Endothelial cell of hepatic sinusoid (primary cell): ENCODE measurements around the gene VRK3.
"Not testable (repeated sequence)": the region's sequence is repeated elsewhere in the genome, so short reads cannot be mapped to it uniquely, and the experiment has no call there.

Source experiments
- in situ Hi-C: cut with HindIII; loops from 2 replicates; pipeline ENCODE4 v1.10.0; 2017; ENCODE audit warnings: low sequenced_read_pairs

The VRK3 gene

DNA sequence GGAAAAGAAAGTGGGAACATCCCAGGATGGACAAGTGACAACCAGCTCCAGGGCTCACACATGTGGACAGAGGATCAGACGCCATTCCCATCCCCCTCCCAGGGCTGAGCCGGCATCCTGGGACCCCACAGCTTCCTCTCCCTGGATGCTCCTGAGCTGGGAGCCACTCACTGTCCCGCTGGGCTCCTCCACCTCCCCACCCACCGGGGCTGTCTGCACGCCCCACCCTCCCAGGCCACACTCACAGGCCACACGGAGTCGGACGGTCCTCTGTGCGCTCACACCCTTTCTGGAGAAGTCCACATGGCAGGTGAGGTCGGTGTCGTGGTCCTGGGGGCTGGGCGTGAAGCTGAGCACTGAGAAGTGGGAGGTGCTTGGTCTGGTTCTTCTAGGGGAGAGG is 65.3 kb downstream of the VRK3 start:
- in situ Hi-C loops, result not testable (repeated sequence)

DNA sequence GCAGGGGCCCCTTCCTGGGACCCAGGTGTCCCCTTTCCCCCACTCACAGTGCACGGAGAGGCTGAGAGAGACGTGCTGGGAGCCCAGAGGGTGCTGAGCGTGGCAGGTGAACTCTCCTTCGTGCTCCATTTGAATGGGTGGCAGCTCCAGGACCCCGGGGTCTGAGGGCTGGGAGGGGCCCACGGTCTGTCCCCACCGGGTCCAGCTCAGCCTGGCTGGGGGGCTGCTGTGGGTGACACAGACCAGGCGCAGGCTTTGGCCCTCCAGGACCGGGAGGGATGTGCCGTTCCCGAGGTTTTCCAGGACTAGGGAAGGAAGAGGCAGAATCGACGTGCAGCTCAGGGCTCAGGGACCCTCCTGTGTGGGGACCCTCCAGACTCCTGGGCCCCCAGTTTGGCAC is 66.6 kb downstream of the VRK3 start:
- in situ Hi-C loops, result not testable (repeated sequence)

GRCh38 chr19:49958144-49958543 is 67.0 kb downstream of the VRK3 start:
- in situ Hi-C loops, result not testable (repeated sequence)

GRCh38 chr19:49957262-49957915 is 67.8 kb downstream of the VRK3 start:
- in situ Hi-C loops, result no loop called here

- in situ Hi-C loops, result no loop called here
Observed at GRCh38 chr19:49956115-49956495, 69.1 kb downstream of the VRK3 start.

DNA sequence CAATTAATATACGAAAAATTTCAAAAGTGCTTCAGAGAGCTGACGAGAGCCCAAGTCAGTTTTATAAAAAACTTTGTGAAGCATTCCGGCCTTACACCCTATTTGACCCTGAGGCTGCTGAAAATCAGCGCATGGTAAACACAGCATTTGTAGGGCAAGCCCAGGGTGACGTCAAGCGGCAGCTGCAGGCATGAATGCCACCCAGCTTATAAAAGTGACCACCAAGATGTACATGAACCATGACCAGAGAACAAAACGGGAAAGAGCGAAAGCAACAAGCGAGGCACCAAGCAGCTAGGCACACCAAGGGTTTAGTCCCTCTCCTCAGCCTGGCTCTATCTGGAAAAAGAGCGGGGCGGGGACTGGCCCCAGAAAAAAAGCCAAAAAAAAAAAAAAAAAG is 70.2 kb downstream of the VRK3 start:
- in situ Hi-C loops, result no loop called here

- in situ Hi-C loops, result no loop called here
Observed at GRCh38 chr19:49954092-49954829, 70.9 kb downstream of the VRK3 start.

- in situ Hi-C loops, result no loop called here
Observed at GRCh38 chr19:49953416-49953815, 71.8 kb downstream of the VRK3 start.

DNA sequence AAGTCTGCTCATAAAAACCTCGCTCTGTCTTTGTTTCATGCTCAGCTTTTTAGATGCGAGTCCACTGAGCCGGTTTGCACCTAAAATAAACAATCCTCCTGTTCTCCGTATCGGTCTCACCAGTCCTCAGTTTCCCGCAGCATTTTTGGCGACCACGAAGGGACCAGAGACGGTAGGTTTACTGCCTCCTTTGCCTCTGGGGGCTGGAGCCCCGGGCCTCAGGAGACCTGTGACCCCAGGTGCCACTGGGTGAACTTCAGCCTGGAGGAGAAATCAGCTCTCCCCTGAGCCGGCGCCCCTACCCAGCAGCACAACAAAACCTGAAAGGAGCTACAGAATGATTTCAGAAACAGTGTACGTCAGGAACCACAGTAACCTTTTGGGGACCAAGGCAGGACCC is 72.3 kb downstream of the VRK3 start:
- in situ Hi-C loops, result no loop called here

DNA sequence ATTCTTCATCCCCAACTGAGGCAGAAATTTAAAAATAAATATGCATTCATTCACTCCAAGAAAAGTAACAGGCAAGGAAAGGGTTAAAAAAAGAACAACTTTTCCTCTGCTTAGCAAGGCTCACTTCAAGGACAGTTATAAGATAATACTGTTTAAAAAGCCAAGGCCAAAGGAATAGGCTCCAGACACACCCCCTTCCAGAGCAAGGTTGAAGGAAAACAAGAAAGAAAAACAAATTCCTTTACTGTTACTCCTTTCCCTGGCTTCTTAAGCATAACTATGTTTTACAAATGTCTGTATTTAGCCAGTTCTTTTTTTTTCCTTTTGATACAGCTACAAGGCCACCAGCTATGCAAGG is 72.7 kb downstream of the VRK3 start:
- in situ Hi-C loops, result no loop called here

DNA sequence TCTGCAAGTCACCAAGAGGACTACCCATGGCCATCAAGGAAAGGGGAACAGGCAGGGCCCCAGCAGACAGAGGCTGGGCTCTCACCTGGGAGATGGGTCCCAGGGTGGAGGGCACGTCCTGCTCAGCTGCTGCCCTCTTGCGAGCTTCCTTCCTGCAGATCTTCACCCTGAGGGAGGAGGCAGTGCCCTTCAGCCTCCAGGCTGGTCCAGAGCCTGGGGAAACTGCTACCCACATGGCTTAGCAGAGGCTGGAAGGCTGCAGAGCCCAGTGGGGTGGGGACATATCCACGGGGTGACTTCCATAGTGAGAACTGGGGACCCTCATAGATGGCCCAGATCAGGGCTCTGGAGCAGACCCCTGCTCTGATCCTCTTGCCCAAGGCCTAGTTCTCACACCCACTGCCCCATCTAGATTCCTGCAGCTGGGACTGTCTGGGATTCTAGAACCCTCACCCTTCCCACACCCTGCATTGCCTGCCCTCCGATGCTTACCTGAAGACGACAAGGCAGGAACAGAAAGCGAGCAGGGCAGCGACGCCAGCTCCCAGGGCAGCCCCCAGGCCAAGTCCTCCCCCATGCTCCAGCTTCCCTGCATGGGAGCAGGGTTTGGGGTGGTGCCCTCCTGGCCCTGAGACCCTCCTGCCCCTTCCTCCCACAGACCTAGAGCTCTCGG is 73.2 kb downstream of the VRK3 start:
- in situ Hi-C loops, result no loop called here

DNA sequence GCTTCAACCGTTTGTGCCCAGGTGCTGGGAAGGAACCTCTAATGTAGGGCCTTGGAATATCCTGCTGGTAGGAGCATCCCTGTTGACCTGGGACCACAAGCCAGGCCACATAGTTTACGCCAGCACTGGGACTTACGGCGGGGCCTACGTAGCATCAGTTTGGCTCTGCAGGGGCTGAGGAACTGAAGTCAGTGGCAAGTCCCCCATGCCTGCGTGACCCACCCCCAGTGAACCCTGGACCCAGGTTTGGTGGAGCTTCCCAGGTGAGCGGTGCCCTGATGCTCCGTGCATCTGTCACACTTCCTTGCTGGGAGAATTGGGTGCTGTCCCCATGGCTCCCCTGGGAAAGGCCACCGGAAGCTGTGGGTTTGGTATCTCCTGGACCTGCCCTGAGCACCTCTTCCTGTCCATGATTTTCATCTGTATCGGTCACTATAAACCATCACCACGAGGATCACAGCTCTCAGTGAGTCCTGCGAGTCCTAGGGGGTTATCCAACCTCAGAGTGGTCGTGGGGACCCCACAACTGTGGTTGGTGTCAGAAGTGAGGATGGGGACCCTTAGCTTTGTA is 74.1 kb downstream of the VRK3 start:
- in situ Hi-C loops, result no loop called here

GRCh38 chr19:49950590-49950948 is 74.6 kb downstream of the VRK3 start:
- in situ Hi-C loops, result no loop called here

- in situ Hi-C loops, result no loop called here
Observed at GRCh38 chr19:49949742-49950589, 75.2 kb downstream of the VRK3 start.

DNA sequence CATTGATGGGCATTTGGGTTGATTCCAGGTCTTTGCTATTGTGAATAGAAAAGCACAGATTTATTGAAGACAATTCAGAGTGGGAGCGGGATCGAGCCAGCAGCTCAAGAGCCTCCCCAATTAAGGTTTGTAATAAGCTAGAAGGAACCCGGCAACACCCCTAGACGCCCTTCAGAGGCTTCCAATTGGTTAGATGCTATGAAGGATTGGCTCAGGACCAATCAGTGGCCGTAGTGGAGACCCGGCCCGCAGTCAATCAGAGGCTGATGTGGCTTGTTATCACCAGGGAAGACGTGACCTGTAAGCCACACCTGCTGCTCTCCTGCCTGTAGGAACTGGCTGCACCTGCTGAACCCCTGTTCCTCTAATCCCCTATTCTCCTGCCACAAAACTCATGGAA is 78.8 kb downstream of the VRK3 start:
- in situ Hi-C loops, result no loop called here

DNA sequence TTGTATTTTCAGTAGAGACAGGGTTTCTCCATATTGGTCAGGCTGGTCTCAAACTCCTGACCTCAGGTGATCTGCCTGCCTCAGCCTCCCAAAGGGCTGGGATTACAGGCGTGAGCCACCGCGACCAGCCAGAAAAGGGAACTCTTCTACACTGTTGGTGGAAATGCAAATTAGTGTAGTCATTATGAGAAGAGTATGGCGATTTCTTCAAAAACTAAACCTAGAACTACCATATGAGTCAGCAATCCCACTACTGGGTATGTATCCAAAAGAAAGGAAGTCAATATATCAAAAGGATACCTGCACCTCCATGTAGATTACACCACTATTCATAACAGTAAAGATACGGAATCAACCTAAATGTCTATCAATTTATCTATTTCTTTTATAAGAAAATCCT is 80.6 kb downstream of the VRK3 start:
- in situ Hi-C loops, result loop anchor here (5.0 kb wide), 1 partner anchor 63 kb away; no protein-coding TSS in a partner anchor

DNA sequence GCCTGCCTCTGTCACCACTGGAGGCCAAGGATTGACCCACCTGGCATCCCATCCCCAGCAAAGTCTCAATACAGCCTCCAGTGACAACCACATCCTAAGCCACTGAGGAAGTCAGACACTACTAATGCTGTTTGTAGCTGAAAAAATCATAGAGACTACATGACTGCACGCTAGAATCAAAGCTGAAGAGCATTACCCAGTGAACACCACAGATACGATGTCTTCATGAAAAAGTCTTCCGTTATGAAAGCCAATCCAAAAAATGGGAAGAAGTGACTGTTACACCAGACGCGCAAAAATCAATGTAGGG is 84.7 kb downstream of the VRK3 start:
- in situ Hi-C loops, result loop anchor here (5.0 kb wide), 1 partner anchor 67 kb away; no protein-coding TSS in a partner anchor

GRCh38 chr19:49939721-49940481 is 85.3 kb downstream of the VRK3 start:
- in situ Hi-C loops, result loop anchor here (5.0 kb wide), 1 partner anchor 67 kb away; no protein-coding TSS in a partner anchor

DNA sequence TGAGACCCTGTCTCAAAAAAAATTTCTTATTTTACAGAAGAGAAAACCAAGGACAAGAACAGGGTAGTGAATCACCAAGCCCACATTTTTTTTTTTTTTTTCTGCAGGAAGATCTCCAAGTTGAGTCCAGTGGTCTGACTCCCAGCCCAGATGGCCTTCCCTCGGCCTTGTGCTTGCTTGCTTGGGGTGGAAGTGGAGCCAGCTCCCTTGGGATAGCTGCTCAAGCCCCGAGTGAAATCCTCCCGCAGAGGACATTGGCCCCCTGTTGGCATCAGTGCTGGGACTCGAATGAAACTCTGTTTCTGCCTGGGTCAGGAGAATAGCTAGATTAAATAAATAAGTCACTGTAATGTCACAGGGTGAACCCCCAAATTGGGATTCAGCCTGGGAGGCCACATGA is 86.5 kb downstream of the VRK3 start:
- in situ Hi-C loops, result no loop called here

DNA sequence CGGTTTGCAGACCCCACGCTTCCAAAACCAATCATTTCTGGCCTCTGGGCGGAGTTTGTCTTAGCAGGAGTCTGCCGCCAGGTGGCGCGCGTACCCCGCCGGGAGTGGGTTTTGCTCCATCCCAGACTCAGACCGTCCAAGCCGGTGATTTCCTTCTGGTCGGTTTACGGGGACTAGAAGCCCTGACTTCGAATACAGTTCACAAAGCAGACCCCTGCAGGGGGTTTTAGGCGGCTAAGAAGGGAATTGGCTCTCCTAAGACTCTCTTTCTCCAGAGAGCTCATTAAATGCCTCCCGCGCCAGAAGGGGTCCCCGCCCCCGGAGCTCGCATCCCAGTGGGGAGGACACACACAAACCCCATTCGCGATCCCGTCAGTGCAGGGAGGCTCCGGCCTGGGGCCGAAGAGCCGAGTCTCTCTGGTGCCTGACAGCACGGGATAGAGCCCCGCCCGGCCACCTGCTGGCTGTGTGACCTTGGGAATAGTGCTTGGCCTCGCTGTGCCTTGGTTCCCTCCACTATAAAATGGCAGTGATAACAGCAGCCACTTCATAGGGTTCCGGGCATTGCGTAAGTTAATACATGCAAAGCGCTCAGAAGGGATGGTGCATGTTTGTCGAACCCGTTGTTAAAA is 87.3 kb downstream of the VRK3 start:
- in situ Hi-C loops, result no loop called here
